HEK293 (cell line): ENCODE data around the gene LRP3.

Experiments used
- CTCF ChIA-PET: fragments of 350-600 bp; formaldehyde crosslinking; extraction: SDS; loops from one replicate; lab custom pipeline; 2021; ENCODE audit warnings: antibody characterized with exemption; lab: Yijun Ruan, JAX
- POLR2A ChIA-PET: fragments of 300-600 bp; formaldehyde crosslinking; extraction: SDS; loops from one replicate; lab custom pipeline; 2020; ENCODE audit warnings: antibody characterized with exemption, inconsistent platforms; lab: Yijun Ruan, JAX
- H3K27ac ChIP-seq: fragments of 200-500 bp; sonication (Bioruptor generic); 2 replicates; pipeline ENCODE4 v1.5.1; 2014; ENCODE audit warnings: low read depth, low read length, control low read depth, inconsistent platforms; ENCODE audit errors: extremely low read depth
- H3K36me3 ChIP-seq, 2 experiments: fragments of 200-500 bp in 1 of 2; sonication (Bioruptor generic) in 1 of 2; 1 replicate in 1 of 2; 2 replicates in 1 of 2; pipeline ENCODE4 v1.5.1; 2014 to 2017; ENCODE audit warnings: inconsistent platforms in 2 of 2, low read length in 2 of 2; ENCODE audit not compliant: control insufficient read depth in 2 of 2, insufficient read depth in 1 of 2
- H3K4me1 ChIP-seq: fragments of 200-500 bp; sonication (Bioruptor generic); 2 replicates; pipeline ENCODE4 v1.5.1; 2014; ENCODE audit warnings: mild to moderate bottlenecking, low read length, inconsistent platforms; ENCODE audit not compliant: control insufficient read depth, insufficient read depth
- H3K4me3 ChIP-seq: 2 replicates; pipeline ENCODE4 v1.5.1; 2011; ENCODE audit warnings: low read depth, mild to moderate bottlenecking, control low read depth, low read length, moderate library complexity
- H3K9me3 ChIP-seq: fragments of 200-500 bp; sonication (Bioruptor generic); 2 replicates; pipeline ENCODE4 v1.5.1; 2014; ENCODE audit warnings: low read depth, low read length, inconsistent platforms; ENCODE audit not compliant: control insufficient read depth, insufficient read depth
- GFI1B ChIP-seq: fragments of 450-650 bp; formaldehyde crosslinking; IDR thresholded peaks from 2 replicates; pipeline ENCODE4 v1.5.1; 2016; ENCODE audit warnings: missing biosample characterization, missing genetic modification characterization
- HOXC10 ChIP-seq: sonication (generic); formaldehyde crosslinking; IDR thresholded peaks from 2 replicates; pipeline ENCODE4 v1.8.1; 2023; ENCODE audit warnings: mild to moderate bottlenecking, missing genetic modification reagents
- KLF7 ChIP-seq: fragments of 450-650 bp; formaldehyde crosslinking; IDR thresholded peaks from 2 replicates; pipeline ENCODE4 v1.5.1; 2016; ENCODE audit warnings: missing biosample characterization, missing genetic modification characterization, borderline replicate concordance
- SALL2 ChIP-seq: fragments of 450-650 bp; formaldehyde crosslinking; IDR thresholded peaks from 2 replicates; pipeline ENCODE4 v1.5.0; 2017; ENCODE audit warnings: missing biosample characterization, mild to moderate bottlenecking, missing genetic modification characterization, borderline replicate concordance
- SCRT2 ChIP-seq: fragments of 450-650 bp; formaldehyde crosslinking; IDR thresholded peaks from 2 replicates; pipeline ENCODE4 v1.5.1; 2016; ENCODE audit warnings: missing biosample characterization, missing genetic modification characterization
- SP2 ChIP-seq: fragments of 450-650 bp; formaldehyde crosslinking; IDR thresholded peaks from 2 replicates; pipeline ENCODE4 v1.5.1; 2016; ENCODE audit warnings: missing biosample characterization, missing genetic modification characterization
- TRIM28 ChIP-seq: IDR thresholded peaks from 2 replicates; pipeline ENCODE4 v1.6.1; 2011; ENCODE audit warnings: low read length, control low read depth, borderline replicate concordance
- ZFP37 ChIP-seq: fragments of 450-650 bp; formaldehyde crosslinking; IDR thresholded peaks from 2 replicates; pipeline ENCODE4 v1.5.1; 2016; ENCODE audit warnings: missing biosample characterization, missing genetic modification characterization
- ZNF10 ChIP-seq: fragments of 450-650 bp; formaldehyde crosslinking; IDR thresholded peaks from 2 replicates; pipeline ENCODE4 v1.5.1; 2017; ENCODE audit warnings: missing biosample characterization, missing genetic modification characterization
- ZNF112 ChIP-seq: fragments of 450-650 bp; formaldehyde crosslinking; IDR thresholded peaks from 2 replicates; pipeline ENCODE4 v1.5.0; 2017; ENCODE audit warnings: missing biosample characterization, missing genetic modification characterization
- ZNF239 ChIP-seq: fragments of 450-650 bp; formaldehyde crosslinking; IDR thresholded peaks from 2 replicates; pipeline ENCODE4 v1.5.1; 2016; ENCODE audit warnings: missing biosample characterization, missing genetic modification characterization
- ZNF248 ChIP-seq: fragments of 450-650 bp; formaldehyde crosslinking; IDR thresholded peaks from 2 replicates; pipeline ENCODE4 v1.5.1; 2017; ENCODE audit warnings: missing biosample characterization, missing genetic modification characterization
- ZNF274 ChIP-seq, 2 experiments: fragments of 200-500 bp in 1 of 2; fragments of 450-650 bp in 1 of 2; sonication (Bioruptor generic) in 1 of 2; formaldehyde crosslinking in 1 of 2; IDR thresholded peaks; 2 replicates each; pipeline versions ENCODE4 v1.5.1 to v1.6.1; 2014 to 2016; ENCODE audit warnings: borderline replicate concordance in 1 of 2, inconsistent platforms in 1 of 2, low read length in 1 of 2, missing biosample characterization in 1 of 2, missing genetic modification characterization in 1 of 2
- ZNF585B ChIP-seq: fragments of 450-650 bp; formaldehyde crosslinking; IDR thresholded peaks from 2 replicates; pipeline ENCODE4 v1.5.1; 2016; ENCODE audit warnings: missing biosample characterization, missing genetic modification characterization
- ZNF660 ChIP-seq: fragments of 450-650 bp; IDR thresholded peaks from 2 replicates; pipeline ENCODE4 v1.5.1; 2018; ENCODE audit warnings: missing biosample characterization, mild to moderate bottlenecking, missing genetic modification characterization
- ZNF776 ChIP-seq: fragments of 450-650 bp; formaldehyde crosslinking; IDR thresholded peaks from 2 replicates; pipeline ENCODE4 v1.5.0; 2017; ENCODE audit warnings: missing biosample characterization, missing genetic modification characterization, borderline replicate concordance
- ZNF777 ChIP-seq: fragments of 450-650 bp; formaldehyde crosslinking; IDR thresholded peaks from 2 replicates; pipeline ENCODE4 v1.5.1; 2017; ENCODE audit warnings: missing biosample characterization, missing genetic modification characterization, borderline replicate concordance
- TF ChIP-seq, protein P1 (sequence below): fragments of 450-650 bp; formaldehyde crosslinking; IDR thresholded peaks from 2 replicates; pipeline ENCODE4 v1.5.1; 2016; ENCODE audit warnings: missing biosample characterization, missing genetic modification characterization
- TF ChIP-seq, protein P2 (sequence below): fragments of 450-650 bp; formaldehyde crosslinking; IDR thresholded peaks from 2 replicates; pipeline ENCODE4 v1.5.1; 2016; ENCODE audit warnings: missing biosample characterization, missing genetic modification characterization
- TF ChIP-seq, protein P3 (sequence below): fragments of 450-650 bp; formaldehyde crosslinking; IDR thresholded peaks from 2 replicates; pipeline ENCODE4 v1.5.1; 2017; ENCODE audit warnings: missing biosample characterization, missing genetic modification characterization

The LRP3 gene

DNA sequence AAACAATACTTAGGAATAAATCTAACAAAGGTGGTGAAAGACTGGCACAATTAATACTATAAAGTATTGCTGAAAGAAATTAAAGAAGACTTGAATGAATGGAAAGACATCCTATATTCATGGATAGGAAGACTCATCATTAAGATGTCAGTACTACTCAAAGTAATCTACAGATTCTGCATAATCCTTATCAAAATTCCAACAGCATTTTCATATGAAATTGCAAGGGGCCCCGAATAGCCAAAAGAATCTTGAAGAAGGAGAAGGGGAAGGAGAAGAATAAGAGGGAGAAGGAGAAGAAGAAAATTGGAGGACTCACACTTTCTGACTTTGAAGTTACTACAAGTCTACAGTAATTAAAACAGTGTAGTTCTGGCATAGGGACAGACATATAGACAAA, 25.6 kb upstream of the LRP3 start:
- ChIA-PET POLR2A (no interaction called here), CTCF (interaction anchor here (0.6 to 13.1 kb wide), 3 partner anchors 9 to 478 kb away, joined by 3 to 154 read pairs (median 4); partner anchors contain the start of gene LRP3)
- Histone ChIP-seq H3K4me3 (no peak overlapping the region), H3K9me3 (peaks cover 15% of the 10 kb centered on the region), H3K27ac (no peak overlapping the region), H3K4me1 (peaks cover 4% of the 10 kb centered on the region), H3K36me3 (peaks cover 0 to 12% of the 10 kb centered on the region in 2 experiments; a peak in 1 of 3 replicates)
- TF ChIP-seq ZNF660 (no peak), HOXC10 (CRISPR knock-in tag) (no peak), KLF7 (tag by site-specific recombination) (no peak), ZNF248 (peak; percentile 92), ZNF10 (no peak), ZNF274 (IDR thresholded peaks at IDR 0.05; ENCODE audit: low read length) (no peak), ZNF274 (tag by site-specific recombination; IDR thresholded peaks at IDR 0.05; ENCODE audit: borderline replicate concordance) (peak; percentile 57; the same call in 1 of the 2 replicates), TRIM28 (no peak), ZNF239 (no peak), ZNF585B (tag by site-specific recombination) (no peak), SALL2 (no peak), ZNF776 (tag by site-specific recombination) (no peak), SCRT2 (tag by site-specific recombination) (no peak)
- TF ChIP-seq, protein P1, sequence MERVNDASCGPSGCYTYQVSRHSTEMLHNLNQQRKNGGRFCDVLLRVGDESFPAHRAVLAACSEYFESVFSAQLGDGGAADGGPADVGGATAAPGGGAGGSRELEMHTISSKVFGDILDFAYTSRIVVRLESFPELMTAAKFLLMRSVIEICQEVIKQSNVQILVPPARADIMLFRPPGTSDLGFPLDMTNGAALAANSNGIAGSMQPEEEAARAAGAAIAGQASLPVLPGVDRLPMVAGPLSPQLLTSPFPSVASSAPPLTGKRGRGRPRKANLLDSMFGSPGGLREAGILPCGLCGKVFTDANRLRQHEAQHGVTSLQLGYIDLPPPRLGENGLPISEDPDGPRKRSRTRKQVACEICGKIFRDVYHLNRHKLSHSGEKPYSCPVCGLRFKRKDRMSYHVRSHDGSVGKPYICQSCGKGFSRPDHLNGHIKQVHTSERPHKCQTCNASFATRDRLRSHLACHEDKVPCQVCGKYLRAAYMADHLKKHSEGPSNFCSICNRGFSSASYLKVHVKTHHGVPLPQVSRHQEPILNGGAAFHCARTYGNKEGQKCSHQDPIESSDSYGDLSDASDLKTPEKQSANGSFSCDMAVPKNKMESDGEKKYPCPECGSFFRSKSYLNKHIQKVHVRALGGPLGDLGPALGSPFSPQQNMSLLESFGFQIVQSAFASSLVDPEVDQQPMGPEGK (tag by site-specific recombination), result no peak
- TF ChIP-seq, protein P2, sequence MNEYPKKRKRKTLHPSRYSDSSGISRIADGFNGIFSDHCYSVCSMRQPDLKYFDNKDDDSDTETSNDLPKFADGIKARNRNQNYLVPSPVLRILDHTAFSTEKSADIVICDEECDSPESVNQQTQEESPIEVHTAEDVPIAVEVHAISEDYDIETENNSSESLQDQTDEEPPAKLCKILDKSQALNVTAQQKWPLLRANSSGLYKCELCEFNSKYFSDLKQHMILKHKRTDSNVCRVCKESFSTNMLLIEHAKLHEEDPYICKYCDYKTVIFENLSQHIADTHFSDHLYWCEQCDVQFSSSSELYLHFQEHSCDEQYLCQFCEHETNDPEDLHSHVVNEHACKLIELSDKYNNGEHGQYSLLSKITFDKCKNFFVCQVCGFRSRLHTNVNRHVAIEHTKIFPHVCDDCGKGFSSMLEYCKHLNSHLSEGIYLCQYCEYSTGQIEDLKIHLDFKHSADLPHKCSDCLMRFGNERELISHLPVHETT (tag by site-specific recombination), result no peak
- TF ChIP-seq, protein P3, sequence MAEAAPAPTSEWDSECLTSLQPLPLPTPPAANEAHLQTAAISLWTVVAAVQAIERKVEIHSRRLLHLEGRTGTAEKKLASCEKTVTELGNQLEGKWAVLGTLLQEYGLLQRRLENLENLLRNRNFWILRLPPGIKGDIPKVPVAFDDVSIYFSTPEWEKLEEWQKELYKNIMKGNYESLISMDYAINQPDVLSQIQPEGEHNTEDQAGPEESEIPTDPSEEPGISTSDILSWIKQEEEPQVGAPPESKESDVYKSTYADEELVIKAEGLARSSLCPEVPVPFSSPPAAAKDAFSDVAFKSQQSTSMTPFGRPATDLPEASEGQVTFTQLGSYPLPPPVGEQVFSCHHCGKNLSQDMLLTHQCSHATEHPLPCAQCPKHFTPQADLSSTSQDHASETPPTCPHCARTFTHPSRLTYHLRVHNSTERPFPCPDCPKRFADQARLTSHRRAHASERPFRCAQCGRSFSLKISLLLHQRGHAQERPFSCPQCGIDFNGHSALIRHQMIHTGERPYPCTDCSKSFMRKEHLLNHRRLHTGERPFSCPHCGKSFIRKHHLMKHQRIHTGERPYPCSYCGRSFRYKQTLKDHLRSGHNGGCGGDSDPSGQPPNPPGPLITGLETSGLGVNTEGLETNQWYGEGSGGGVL, result no peak

DNA sequence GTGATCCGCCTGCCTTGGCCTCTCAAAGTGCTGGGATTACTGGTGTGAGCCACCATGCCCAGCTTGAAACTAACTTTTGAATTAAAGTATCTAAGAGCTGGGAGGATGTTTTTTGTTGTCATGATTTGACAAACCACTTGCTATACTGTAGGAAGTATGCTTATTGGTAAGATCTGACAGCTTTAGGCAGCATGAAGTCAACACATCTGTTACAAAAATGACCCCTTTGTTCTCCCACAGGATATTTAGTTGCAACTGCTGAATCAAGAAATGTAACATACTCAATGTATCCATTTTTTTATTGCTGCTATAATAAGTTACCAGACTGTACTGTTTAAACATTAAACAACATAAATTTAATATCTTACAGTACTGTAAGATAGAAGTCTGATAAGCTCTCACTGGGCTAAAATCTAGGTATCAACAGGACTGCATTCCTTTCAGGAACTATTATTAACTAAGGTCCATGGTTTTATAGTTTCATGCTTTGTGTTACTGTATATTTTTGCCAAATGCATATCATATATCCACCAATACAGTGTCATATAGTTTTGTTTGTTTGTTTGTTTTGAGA, 22.8 kb upstream of the LRP3 start:
- Histone ChIP-seq H3K9me3 (peaks cover 15% of the 10 kb centered on the region), H3K4me1 (peaks cover 12% of the 10 kb centered on the region), H3K4me3 (no peak overlapping the region), H3K36me3 (peaks cover 0 to 12% of the 10 kb centered on the region in 2 experiments; a peak in 1 of 3 replicates), H3K27ac (no peak overlapping the region)
- POLR2A ChIA-PET, result interaction anchor here (2.2 kb wide), 1 partner anchor 9 kb away, joined by 9 read pairs; no protein-coding TSS in a partner anchor
- no peak for TF ChIP-seq GFI1B (tag by site-specific recombination)
- peak; percentile 19; the same call in 1 of the 2 replicates for TF ChIP-seq ZNF10
- CTCF ChIA-PET, result interaction anchor here (0.6 to 13.1 kb wide), 5 partner anchors 17 to 1135 kb away, joined by 3 to 154 read pairs (median 3); partner anchors contain the start of gene LRP3

DNA sequence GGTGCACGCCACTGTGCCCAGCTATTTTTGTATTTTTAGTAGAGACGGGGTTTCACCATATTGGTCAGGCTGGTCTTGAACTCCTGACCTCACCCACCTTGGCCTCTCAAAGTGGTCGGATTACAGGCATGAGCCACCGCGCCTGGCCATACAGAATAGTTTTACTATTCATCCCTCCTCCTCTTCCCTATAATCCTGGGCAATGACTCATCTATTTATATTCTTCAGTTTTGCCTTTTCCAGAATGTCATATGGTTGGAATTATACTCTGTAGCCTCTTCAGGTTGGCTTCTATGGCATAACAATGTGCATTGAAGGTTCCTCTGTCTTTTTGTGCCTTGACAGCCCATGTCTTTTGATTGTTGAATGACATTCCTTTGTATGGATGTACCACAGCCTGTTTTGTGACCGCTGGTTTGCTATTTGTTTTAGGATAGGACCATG, 22.2 kb upstream of the LRP3 start:
- H3K27ac ChIP-seq, result no peak overlapping the region
- peaks cover 12% of the 10 kb centered on the region for H3K4me1 ChIP-seq
- H3K9me3 ChIP-seq, result peaks cover 15% of the 10 kb centered on the region
- H3K4me3 ChIP-seq, result no peak overlapping the region
- CTCF ChIA-PET, result interaction anchor here (1.3 to 13.1 kb wide), 3 partner anchors 10 to 27 kb away, joined by 3 to 154 read pairs (median 33); partner anchors contain the start of gene LRP3
- H3K36me3 ChIP-seq, result peaks cover 0 to 12% of the 10 kb centered on the region in 2 experiments; a peak in 1 of 3 replicates
- POLR2A ChIA-PET, result no interaction called here
- TF ChIP-seq SP2 (tag by site-specific recombination) (peak; percentile 8; the same call in 1 of the 2 replicates), ZFP37 (peak; percentile 36; the same call in 1 of the 2 replicates), ZNF777 (tag by site-specific recombination) (no peak), ZNF112 (tag by site-specific recombination) (no peak)
- TF ChIP-seq, protein P2 (tag by site-specific recombination), result no peak
- TF ChIP-seq, protein P3, result no peak
